Sigmoid colon (tissue), 7 donors: ENCODE measurements around the gene FANCC. TPM values are rescaled to one million over a fixed set of nuclear protein-coding genes. Genes with fewer than 3 reads are reported as not detected.
A peak's percentile ranks its signal among the peaks of the same experiment; 100 is the strongest.

Source experiments
- DNase-seq: peaks from one replicate; pipeline ENCODE4 v3.0.0-alpha.2; 2019
- H3K27ac ChIP-seq, 4 donors: fragments of 200-600 bp; sonication (generic); one replicate each; pipeline ENCODE4 v1.5.1; 2016 to 2019; ENCODE audit warnings: mild to moderate bottlenecking in 1 of 4
- H3K27me3 ChIP-seq, 3 donors: fragments of 200-600 bp; sonication (generic); one replicate each; pipeline ENCODE4 v1.5.1; 2019; ENCODE audit warnings: mild to moderate bottlenecking in 1 of 3
- H3K36me3 ChIP-seq, 4 donors: fragments of 200-600 bp; sonication (generic); one replicate each; pipeline ENCODE4 v1.5.1; 2016 to 2019
- H3K4me1 ChIP-seq, 4 donors: fragments of 200-600 bp; sonication (generic); one replicate each; pipeline ENCODE4 v1.5.1; 2017 to 2019
- H3K4me3 ChIP-seq, 4 donors: fragments of 200-600 bp; sonication (generic); one replicate each; pipeline ENCODE4 v1.5.1; 2017 to 2019; ENCODE audit warnings: mild to moderate bottlenecking in 2 of 4, moderate library complexity in 1 of 4
- H3K9me3 ChIP-seq, 4 donors: fragments of 200-600 bp in 3 of 4; sonication (generic) in 3 of 4; one replicate each; pipeline versions ENCODE4 v1.5.1 to v1.6.1; 2013 to 2019
- CTCF ChIP-seq, 4 experiments: fragments of 450-650 bp in 3 of 4; fragments of 200-600 bp in 1 of 4; IDR thresholded peaks; one replicate each; pipeline ENCODE4 v1.5.1; 2016 to 2019; ENCODE audit warnings: antibody characterized with exemption in 4 of 4, mild to moderate bottlenecking in 3 of 4, moderate library complexity in 2 of 4
- EP300 ChIP-seq, 4 donors: sonication (generic); formaldehyde crosslinking; IDR thresholded peaks; one replicate each; pipeline ENCODE4 v1.6.1; 2017; ENCODE audit warnings: antibody characterized with exemption in 4 of 4
- POLR2A ChIP-seq, 2 donors: fragments of 450-650 bp; IDR thresholded peaks; one replicate each; pipeline ENCODE4 v1.6.1; 2016; ENCODE audit warnings: antibody characterized with exemption in 2 of 2, mild to moderate bottlenecking in 2 of 2, moderate library complexity in 2 of 2
- POLR2AphosphoS5 ChIP-seq, 4 donors: sonication (generic); formaldehyde crosslinking; IDR thresholded peaks; one replicate each; pipeline ENCODE4 v1.6.1; 2017; ENCODE audit warnings: antibody characterized with exemption in 4 of 4
- WGBS, 2 donors: extraction: QIAGEN DNeasy Blood & Tissue Kit; methylation state at CpG; one replicate each; pipeline ENCODE4 v1.1.7; 2013; 5-methylcytosine and 5-hydroxymethylcytosine counted together
- intact Hi-C: fragments of 100-400 bp; cut with DNase I; formaldehyde crosslinking; loops from one replicate; pipeline ENCODE4 v1.15.1; 2023
- polyA plus RNA-seq, 3 donors: library from polyadenylated mRNA; stranded (reverse); fragments of 200-250 nt; gene quantifications; one replicate each; pipeline ENCODE4 v1.2.3, GENCODE V29; 2013
- total RNA-seq, 4 donors: library from RNA; depleted of rRNA; stranded (reverse); fragments of >200 nt; gene quantifications; one replicate each; pipeline ENCODE4 v1.1.0, GENCODE V29; 2016
- donor health status: healthy with polysubstance abuse.
- donor health status: Bipolar disorder and iron deficiency.
- donor health status: healthy.

FANCC gene
- total and polyA plus RNA-seq, 7 donors: 2.4 to 10.6 (median 5.3) TPM

GRCh38 chr9:95286151-95286550 is 31.4 kb downstream of the FANCC start:
- intact Hi-C loops: no loop called here
- H3K4me3 ChIP-seq: no peak overlapping the region
- TF ChIP-seq CTCF (IDR thresholded peaks at IDR 0.05): no peak
- no peak for TF ChIP-seq POLR2A (IDR thresholded peaks at IDR 0.05)
- TF ChIP-seq EP300 (IDR thresholded peaks at IDR 0.05): no peak
- no peak for TF ChIP-seq POLR2AphosphoS5 (IDR thresholded peaks at IDR 0.05)
- DNase-seq: no peak
- no peaks in the 10 kb centered on the region for H3K9me3 ChIP-seq
- H3K4me1 ChIP-seq: peaks cover 0 to 21% (median 5%) of the 10 kb centered on the region in 4 donors
- WGBS, 2 donors: 69 to 78% methylated on average over 2 of the region's 2 CpGs
- no peaks in the 10 kb centered on the region for H3K36me3 ChIP-seq
- no peaks in the 10 kb centered on the region for H3K27me3 ChIP-seq
- no peak overlapping the region for H3K27ac ChIP-seq

- WGBS, 2 donors: 73 to 75% methylated on average over 1 of the region's 1 CpG
- Histone ChIP-seq H3K4me1 (peaks cover 0 to 21% (median 5%) of the 10 kb centered on the region in 4 donors), H3K27ac (no peak overlapping the region), H3K36me3 (no peaks in the 10 kb centered on the region), H3K4me3 (no peak overlapping the region), H3K9me3 (no peaks in the 10 kb centered on the region), H3K27me3 (no peaks in the 10 kb centered on the region)
- TF ChIP-seq CTCF (IDR thresholded peaks at IDR 0.05) (no peak), POLR2AphosphoS5 (IDR thresholded peaks at IDR 0.05) (no peak), POLR2A (IDR thresholded peaks at IDR 0.05) (no peak), EP300 (IDR thresholded peaks at IDR 0.05) (no peak)
- DNase-seq: no peak
- intact Hi-C loops: no loop called here
These were observed 32.2 kb downstream of the FANCC start for GRCh38 chr9:95285307-95285706.

GRCh38 chr9:95284162-95285080 is 33.1 kb downstream of the FANCC start:
- TF ChIP-seq EP300 (IDR thresholded peaks at IDR 0.05) (peak in 1 of 4 donors; percentile 9), POLR2AphosphoS5 (IDR thresholded peaks at IDR 0.05) (peak in 2 of 4 donors; percentile 30 to 39), POLR2A (IDR thresholded peaks at IDR 0.05) (no peak), CTCF (IDR thresholded peaks at IDR 0.05) (no peak)

GRCh38 chr9:95283673-95284072 is 33.8 kb downstream of the FANCC start:
- WGBS, 2 donors: 75 to 82% methylated on average over 2 of the region's 2 CpGs
- no peak for DNase-seq
- Histone ChIP-seq H3K27ac (peak overlapping the region in 2 of 4 donors; percentile 13 to 20), H3K9me3 (no peaks in the 10 kb centered on the region), H3K4me1 (peaks cover 0 to 21% (median 5%) of the 10 kb centered on the region in 4 donors), H3K4me3 (no peak overlapping the region), H3K27me3 (no peaks in the 10 kb centered on the region), H3K36me3 (no peaks in the 10 kb centered on the region)
- intact Hi-C loops: no loop called here
- TF ChIP-seq POLR2A (IDR thresholded peaks at IDR 0.05): no peak

More at GRCh38 chr9:95284162-95285080, 33.1 kb downstream of the FANCC start:
- H3K4me1 ChIP-seq: peaks cover 0 to 21% (median 5%) of the 10 kb centered on the region in 4 donors
- H3K9me3 ChIP-seq: no peaks in the 10 kb centered on the region
- H3K27ac ChIP-seq: peak overlapping the region in 2 of 4 donors; percentile 13 to 20
- intact Hi-C loops: no loop called here
- no peaks in the 10 kb centered on the region for H3K27me3 ChIP-seq
- no peak for DNase-seq
- H3K4me3 ChIP-seq: no peak overlapping the region
- no peaks in the 10 kb centered on the region for H3K36me3 ChIP-seq
- 75 to 80% methylated on average over 9 of the region's 9 CpGs for WGBS, 2 donors

GRCh38 chr9:95282332-95282731 is 35.2 kb downstream of the FANCC start:
- Histone ChIP-seq H3K4me1 (peaks cover 0 to 21% (median 5%) of the 10 kb centered on the region in 4 donors), H3K9me3 (no peaks in the 10 kb centered on the region), H3K27me3 (no peaks in the 10 kb centered on the region), H3K4me3 (no peak overlapping the region), H3K27ac (no peak overlapping the region), H3K36me3 (no peaks in the 10 kb centered on the region)
- no peak for DNase-seq
- intact Hi-C loops: no loop called here
- TF ChIP-seq CTCF (IDR thresholded peaks at IDR 0.05): no peak
- TF ChIP-seq EP300 (IDR thresholded peaks at IDR 0.05): no peak
- TF ChIP-seq POLR2A (IDR thresholded peaks at IDR 0.05): no peak
- no peak for TF ChIP-seq POLR2AphosphoS5 (IDR thresholded peaks at IDR 0.05)
